ENCODE data around the gene TRIM24.
"Not testable (repeated sequence)": the region's sequence is repeated elsewhere in the genome, so short reads cannot be mapped to it uniquely, and the experiment has no call there.

Gene TRIM24

DNA sequence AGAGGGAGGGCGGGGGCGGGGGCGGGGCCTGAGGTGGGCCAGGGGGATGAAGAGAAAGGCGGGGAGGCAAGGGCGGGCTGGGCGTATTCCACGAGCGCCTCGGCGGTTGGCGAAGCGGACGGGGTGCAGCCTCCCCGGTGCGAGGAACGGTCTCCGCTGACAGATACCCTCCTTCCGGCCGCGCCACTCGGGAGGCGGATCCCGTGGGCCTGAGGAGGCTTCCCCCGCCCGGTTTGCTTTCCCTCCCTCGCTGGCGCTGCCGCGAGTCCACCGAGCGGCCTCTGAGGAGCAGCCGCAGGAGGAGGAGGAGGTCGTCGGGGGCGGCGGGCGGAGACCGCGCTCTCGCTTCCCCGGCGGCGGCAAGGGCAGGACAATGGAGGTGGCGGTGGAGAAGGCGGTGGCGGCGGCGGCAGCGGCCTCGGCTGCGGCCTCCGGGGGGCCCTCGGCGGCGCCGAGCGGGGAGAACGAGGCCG, at the start of gene TRIM24:
TSS of gene TRIM24 (plus strand) at position 84 of the 473 bp plus-strand sequence. CDS start at position 374, 290 bp downstream.
- peak; percentile 92 for DNase-seq

DNA sequence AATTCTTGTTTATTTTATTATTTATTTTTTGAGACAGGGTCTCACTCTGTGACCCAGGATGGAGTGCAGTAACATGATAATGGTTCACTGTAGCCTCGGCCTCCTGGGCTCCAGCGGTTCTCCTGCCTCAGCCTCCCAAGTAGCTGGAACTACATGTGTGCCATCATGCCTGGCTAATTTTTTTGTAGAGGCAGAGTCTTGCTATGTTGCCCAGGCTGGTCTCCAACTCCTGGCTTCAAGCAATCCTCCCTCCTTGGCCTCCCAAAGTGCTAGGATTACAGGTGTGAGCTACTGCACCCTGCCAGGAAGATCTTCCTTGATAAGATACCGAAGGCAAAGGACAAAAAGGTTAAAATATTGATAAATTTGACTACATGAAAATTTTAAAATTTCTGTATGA, 48.0 kb upstream of the TRIM24 start:
- DNase-seq, result not testable (repeated sequence)

GRCh38 chr7:138412921-138413320, 47.1 kb upstream of the TRIM24 start:
- not testable (repeated sequence) for DNase-seq

GRCh38 chr7:138417078-138417700, 42.9 kb upstream of the TRIM24 start:
- DNase-seq, result no peak

GRCh38 chr7:138417764-138418163, 42.3 kb upstream of the TRIM24 start:
- DNase-seq, result no peak

DNA sequence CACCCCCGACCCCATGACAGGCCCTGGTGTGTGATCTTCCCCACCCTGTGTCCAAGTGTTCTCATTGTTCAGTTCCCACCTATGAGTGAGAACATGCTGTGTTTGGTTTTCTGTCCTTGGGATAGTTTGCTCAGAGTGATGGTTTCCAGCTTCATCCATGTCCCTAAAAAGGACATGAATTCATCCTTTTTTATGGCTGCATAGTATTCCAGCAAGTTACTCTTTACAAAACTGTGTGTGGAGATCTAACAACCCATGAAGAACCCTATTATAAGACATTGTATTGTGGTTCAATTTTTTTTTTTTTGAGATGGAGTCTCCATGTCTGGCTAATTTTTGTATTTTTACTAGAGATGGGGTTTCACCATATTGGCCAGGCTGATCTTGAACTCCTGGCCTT, 41.7 kb upstream of the TRIM24 start:
- not testable (repeated sequence) for DNase-seq

- DNase-seq, result no peak
Measured at GRCh38 chr7:138425026-138425425, 35.0 kb upstream of the TRIM24 start.

GRCh38 chr7:138429577-138430250, 30.3 kb upstream of the TRIM24 start:
- no peak for DNase-seq

DNA sequence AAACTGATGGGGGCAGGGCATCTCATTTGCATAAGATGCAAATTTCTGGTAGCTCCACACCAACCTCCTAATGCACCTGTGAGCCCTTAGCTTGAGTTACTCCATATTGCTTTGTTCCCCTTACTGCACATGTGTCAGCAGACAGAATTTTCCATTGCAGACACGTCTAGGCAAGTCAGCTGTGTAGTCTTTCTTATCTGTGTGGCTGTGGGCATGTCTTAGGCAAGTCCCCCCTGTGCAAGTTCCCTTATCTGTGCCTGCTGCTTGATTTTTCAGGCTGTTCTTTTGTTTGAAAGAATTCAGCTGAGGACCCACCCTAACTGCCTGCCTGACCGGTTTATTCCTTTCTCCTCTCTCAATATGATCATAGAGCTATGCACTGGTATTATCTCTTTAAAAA, 28.5 kb upstream of the TRIM24 start:
- no peak for DNase-seq

GRCh38 chr7:138433583-138434443, 26.2 kb upstream of the TRIM24 start:
- DNase-seq, result no peak

- no peak for DNase-seq
Measured at GRCh38 chr7:138434597-138435019, 25.5 kb upstream of the TRIM24 start.

DNA sequence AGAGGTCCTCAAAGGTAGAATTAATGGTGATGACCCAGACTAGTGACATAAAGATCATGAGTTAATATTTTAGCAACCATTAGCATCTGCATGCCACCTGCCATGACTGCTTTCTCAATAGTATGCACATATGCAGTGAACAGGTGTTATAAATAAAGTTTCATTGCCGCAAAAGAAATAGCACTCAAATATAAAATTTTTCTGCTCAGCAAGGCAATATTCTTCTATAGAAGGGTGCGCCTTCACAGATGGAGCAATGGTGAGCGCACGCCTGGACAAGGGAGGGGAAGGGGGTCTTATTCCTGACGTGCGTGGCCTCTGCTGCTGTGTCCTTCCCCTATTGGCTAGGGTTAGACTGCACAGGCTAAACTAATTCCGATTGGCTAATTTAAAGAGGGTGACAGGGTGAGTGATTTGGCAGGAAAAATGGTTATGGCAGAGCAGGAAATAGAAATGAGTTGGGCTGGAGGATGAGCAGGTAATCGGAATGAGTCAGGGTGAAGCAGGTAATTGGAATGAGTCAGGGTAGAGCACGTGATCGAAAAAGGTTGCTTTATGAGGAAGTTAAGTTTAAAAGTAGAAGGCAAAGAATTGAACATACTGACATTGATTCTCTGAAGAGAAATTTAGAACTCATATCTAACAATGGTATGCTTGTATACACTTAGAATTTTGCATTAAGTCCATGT, 24.7 kb upstream of the TRIM24 start:
- no peak for DNase-seq

DNA sequence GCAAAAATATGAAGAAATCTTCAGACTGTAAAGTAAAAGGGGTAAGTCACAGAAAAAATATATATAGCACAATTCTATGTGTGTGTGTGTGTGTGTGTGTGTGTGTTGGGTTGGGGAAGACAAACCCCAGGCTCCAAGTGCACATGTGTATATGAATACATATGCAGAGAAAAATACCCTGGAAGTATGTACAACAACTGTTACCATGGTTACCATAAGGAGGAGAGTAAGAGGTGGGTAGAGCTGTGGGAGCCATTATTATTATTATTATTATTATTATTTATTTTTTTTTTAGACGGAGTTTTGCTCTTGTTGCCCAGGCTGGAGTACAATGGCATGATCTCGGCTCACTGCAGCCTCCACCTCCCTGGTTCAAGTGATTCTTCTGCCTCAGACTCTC, 23.7 kb upstream of the TRIM24 start:
- DNase-seq, result no peak

GRCh38 chr7:138440460-138440859, 19.6 kb upstream of the TRIM24 start:
- no peak for DNase-seq

GRCh38 chr7:138442822-138443221, 17.2 kb upstream of the TRIM24 start:
- DNase-seq, result no peak

GRCh38 chr7:138449580-138449979, 10.5 kb upstream of the TRIM24 start:
- no peak for DNase-seq

DNA sequence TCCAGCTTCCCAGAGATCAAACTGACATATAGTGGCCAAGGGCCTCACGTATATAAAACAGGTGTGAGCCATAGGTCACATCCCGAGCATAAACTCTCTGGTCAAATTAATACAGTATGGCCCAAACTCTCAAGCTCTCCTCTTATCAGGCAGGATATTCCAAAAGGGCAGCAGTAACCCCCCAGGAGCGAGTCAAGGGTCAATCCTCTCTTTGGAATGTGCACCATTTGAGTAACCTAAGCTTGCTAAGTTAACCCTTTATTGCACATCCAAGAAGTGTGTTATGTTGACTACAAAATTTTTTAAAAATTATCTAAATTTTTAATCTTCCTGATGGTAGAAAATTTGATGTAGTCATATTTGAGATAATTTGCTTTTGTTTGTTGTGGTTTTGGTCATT, 4.5 kb upstream of the TRIM24 start:
- no peak for DNase-seq

DNA sequence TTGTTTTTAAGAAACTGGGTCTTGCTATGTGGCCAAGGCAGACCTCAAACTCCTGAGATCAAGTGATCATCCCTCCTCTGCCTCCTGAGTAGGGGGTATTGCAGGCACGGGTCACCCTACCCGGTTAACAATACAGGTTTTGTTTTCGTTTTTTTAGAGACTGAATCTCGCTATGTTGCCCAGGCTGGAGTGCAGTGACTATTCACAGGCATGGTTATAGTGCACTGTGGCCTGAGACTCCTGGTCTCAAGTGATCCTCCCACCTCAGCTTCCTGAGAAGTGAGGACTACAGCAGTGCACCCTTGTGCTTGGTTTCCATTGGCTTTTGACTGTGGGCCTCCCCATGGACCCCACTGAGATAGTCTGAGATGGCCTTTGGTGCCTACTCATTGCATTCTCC, 3.8 kb upstream of the TRIM24 start:
- DNase-seq, result no peak

DNA sequence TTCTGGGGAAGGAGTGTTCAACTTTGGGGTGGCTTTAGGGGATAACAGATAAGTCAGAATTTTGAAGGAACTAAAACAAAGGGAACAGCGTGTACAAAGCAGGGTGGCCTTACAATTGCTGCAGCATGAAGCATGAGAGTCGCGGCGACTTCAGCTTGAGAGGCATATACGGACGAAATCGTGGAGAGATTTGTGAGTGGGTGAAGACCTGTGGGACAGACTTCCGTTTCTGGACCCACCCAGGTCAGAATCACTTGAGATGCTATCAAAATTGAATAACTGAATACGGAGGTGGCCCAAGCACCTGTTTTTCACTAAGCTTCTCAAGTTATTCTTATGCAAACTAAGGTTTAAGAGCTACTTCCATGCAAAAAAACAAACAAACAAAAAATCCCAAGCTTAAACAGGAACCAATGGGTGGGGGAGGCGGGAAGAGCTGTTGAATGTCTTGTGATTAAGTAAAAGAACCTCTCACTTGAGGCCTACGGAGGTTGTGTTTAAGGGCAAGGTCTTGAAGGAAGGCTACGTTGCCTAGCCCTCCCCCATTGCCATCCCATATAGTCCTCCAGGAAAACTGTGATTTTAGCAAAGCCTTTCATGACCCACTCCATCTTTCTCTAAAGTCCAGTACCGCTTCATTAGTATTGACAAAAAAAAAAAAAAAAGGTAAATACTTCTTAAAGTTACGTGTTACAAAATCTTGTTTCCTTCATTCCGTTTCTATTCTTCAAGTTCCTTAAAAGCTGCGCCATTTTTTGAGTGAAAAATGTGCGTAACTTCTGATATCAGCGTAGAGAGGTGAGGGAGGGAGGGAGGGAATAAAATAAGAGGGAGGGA, 1.3 kb upstream of the TRIM24 start:
- DNase-seq, result no peak

- DNase-seq, result no peak
Measured at GRCh38 chr7:138459413-138460175, 465 bp upstream of the TRIM24 start.

Measured in NCI-H226 (cell line).